GM18508 (cell line): Measurements from ENCODE around the gene RBM39.
"Not testable (repeated sequence)": the region's sequence is repeated elsewhere in the genome, so short reads cannot be mapped to it uniquely, and the experiment has no call there.

ENCODE experiments used
- ATAC-seq: cut with Tn5 transposase; IDR thresholded peaks from one replicate; pipeline ENCODE4 v1.9.1; 2021; ENCODE audit warnings: moderate number of reproducible peaks; ENCODE audit not compliant: insufficient read depth, unreplicated experiment

The RBM39 gene

GRCh38 chr20:35729836-35730582, 12.1 kb downstream of the RBM39 start:
- ATAC-seq = no peak

- ATAC-seq = no peak
These were observed 12.7 kb downstream of the RBM39 start for GRCh38 chr20:35729283-35729807.

- ATAC-seq = no peak
These were observed 15.0 kb downstream of the RBM39 start for GRCh38 chr20:35726842-35727711.

- no peak for ATAC-seq
These were observed 17.5 kb downstream of the RBM39 start for GRCh38 chr20:35724321-35725230.

GRCh38 chr20:35723652-35724320, 18.3 kb downstream of the RBM39 start:
- ATAC-seq = not testable (repeated sequence)

GRCh38 chr20:35723275-35723639, 18.8 kb downstream of the RBM39 start:
- not testable (repeated sequence) for ATAC-seq

- ATAC-seq = no peak
These were observed 20.4 kb downstream of the RBM39 start for GRCh38 chr20:35721621-35722020.

GRCh38 chr20:35721219-35721618, 20.8 kb downstream of the RBM39 start:
- ATAC-seq = no peak

- no peak for ATAC-seq
These were observed 21.6 kb downstream of the RBM39 start for GRCh38 chr20:35720165-35721123.

GRCh38 chr20:35719717-35720116, 22.3 kb downstream of the RBM39 start:
- no peak for ATAC-seq

- ATAC-seq = no peak
These were observed 23.0 kb downstream of the RBM39 start for GRCh38 chr20:35718972-35719635.

GRCh38 chr20:35718321-35718720, 23.7 kb downstream of the RBM39 start:
- not testable (repeated sequence) for ATAC-seq

- ATAC-seq = no peak
These were observed 25.7 kb downstream of the RBM39 start for GRCh38 chr20:35716330-35716729.

- ATAC-seq = no peak
These were observed 26.4 kb downstream of the RBM39 start for GRCh38 chr20:35715652-35716051.

GRCh38 chr20:35714127-35714526, 27.9 kb downstream of the RBM39 start:
- ATAC-seq = no peak

- ATAC-seq = not testable (repeated sequence)
These were observed 28.9 kb downstream of the RBM39 start for GRCh38 chr20:35713120-35713519.

- no peak for ATAC-seq
These were observed 30.4 kb downstream of the RBM39 start for GRCh38 chr20:35711588-35712209.
